Cardiac muscle cell (in vitro differentiated cells and primary cell): Measurements from ENCODE around the gene SMR3A. TPM values are rescaled to one million over a fixed set of nuclear protein-coding genes. Genes with fewer than 3 reads are reported as not detected.

Experiments used
- DNase-seq, 2 donors: peaks; one replicate each; pipeline versions ENCODE4 v3.0.0 to v3.0.0-alpha.2; 2010 to 2017; ENCODE audit warnings: low read depth in 1 of 2, low spot score in 1 of 2
- H3K27ac ChIP-seq: fragments of 200-600 bp; sonication (generic); 2 replicates; pipeline ENCODE4 v1.5.1; 2016
- H3K27me3 ChIP-seq: fragments of 200-600 bp; sonication (generic); 2 replicates; pipeline ENCODE4 v1.6.0; 2016; ENCODE audit warnings: control low read depth
- H3K36me3 ChIP-seq: fragments of 200-600 bp; sonication (generic); 2 replicates; pipeline ENCODE4 v1.5.1; 2016; ENCODE audit warnings: control low read depth
- H3K4me1 ChIP-seq: fragments of 200-600 bp; sonication (generic); 2 replicates; pipeline ENCODE4 v1.8.1; 2017; ENCODE audit warnings: low read depth, mild to moderate bottlenecking, mixed run types
- H3K4me3 ChIP-seq: fragments of 200-600 bp; sonication (generic); 2 replicates; pipeline ENCODE4 v1.5.1; 2016; ENCODE audit warnings: mild to moderate bottlenecking
- H3K9me3 ChIP-seq: fragments of 200-600 bp; sonication (generic); 2 replicates; pipeline ENCODE4 v1.5.1; 2017; ENCODE audit warnings: low read depth, mild to moderate bottlenecking, control low read depth
- CTCF ChIP-seq: IDR thresholded peaks from 2 replicates; pipeline ENCODE4 v1.5.1; 2012; ENCODE audit warnings: low read depth, mild to moderate bottlenecking, low read length
- polyA plus RNA-seq: library from polyadenylated mRNA; unstranded; fragments of >200 nt; fragmentation: Nextera tagmentation; extraction: Ambion mirVana; gene quantifications from 2 replicates; pipeline ENCODE4 v1.2.1, GENCODE V29; 2016
- total RNA-seq: library from RNA; depleted of rRNA; stranded (reverse); fragments of >200 nt; gene quantifications from 2 replicates; pipeline ENCODE4 v1.2.3, GENCODE V29; 2016

SMR3A gene
- total and polyA plus RNA-seq, 2 experiments from 2014 or later, result not detected

DNA sequence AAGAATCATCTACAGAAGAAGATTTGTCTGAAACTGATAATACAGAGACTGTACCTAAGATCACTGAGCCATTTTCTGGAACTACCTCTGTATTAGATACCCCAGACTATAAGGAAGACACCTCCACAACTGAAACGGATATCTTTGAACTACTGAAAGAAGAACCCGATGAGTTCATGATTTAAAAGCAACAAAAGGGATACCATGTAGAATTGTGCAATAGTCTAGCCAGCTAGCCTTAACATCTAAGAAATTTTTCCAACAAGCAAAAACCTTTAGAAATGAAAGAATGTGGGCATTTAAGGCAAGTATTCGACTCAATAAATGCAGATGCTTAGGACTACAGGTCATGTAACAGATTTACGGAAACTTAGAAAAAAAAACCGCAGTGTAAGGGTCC, 24.5 kb upstream of the SMR3A start:
- Histone ChIP-seq H3K36me3 (no peaks in the 10 kb centered on the region), H3K27ac (no peak overlapping the region), H3K4me3 (no peak overlapping the region), H3K4me1 (no peaks in the 10 kb centered on the region), H3K9me3 (no peaks in the 10 kb centered on the region), H3K27me3 (no peaks in the 10 kb centered on the region)
- no peak for DNase-seq
- TF ChIP-seq CTCF, result no peak

DNA sequence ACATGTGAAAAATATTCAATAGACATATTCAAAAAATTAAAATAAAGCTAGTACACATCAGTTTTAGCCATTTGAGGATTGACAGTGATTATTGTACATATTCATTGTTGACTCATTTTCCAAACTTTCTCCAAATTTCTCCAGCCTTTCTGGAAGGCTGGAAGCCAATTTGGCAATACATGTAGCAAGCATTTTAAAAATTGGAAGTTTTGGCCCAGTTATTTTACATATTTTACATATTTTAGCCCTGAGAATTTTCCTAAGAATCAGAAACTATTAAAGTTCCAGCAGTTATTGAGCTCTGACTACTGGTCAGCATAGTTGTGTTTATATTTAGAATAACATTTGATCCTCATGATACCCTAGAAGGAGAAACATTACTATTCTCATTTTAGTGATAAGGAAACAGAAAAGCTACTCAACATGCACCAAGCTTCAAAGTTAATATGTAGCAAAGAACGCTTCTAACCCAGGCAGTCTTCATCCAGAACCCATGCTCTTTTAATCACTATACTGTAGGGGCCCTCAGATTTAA, 22.6 kb upstream of the SMR3A start:
- H3K4me1 ChIP-seq, result no peaks in the 10 kb centered on the region
- H3K4me3 ChIP-seq, result no peak overlapping the region
- H3K36me3 ChIP-seq, result no peaks in the 10 kb centered on the region
- no peaks in the 10 kb centered on the region for H3K27me3 ChIP-seq
- no peaks in the 10 kb centered on the region for H3K9me3 ChIP-seq
- TF ChIP-seq CTCF, result no peak
- DNase-seq, result no peak
- H3K27ac ChIP-seq, result no peak overlapping the region

DNA sequence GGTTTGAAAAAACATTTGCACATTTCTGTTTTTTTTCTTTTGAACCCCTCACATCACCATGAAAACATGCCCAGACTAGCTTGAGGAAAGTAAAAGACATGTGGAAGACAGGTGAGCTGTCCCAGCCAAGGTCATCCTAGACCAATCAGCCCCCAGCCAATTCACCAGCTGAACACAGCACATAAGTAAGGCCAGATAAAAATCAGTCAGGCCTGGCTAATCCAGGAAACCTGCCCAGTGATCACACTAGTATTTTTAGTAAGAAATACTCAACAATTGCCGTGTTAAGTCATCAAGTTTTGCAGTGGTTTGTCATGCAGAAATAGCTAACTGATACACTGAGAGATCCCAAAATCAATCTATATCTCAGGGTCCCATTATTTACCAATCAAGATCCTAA, 4.4 kb upstream of the SMR3A start:
- TF ChIP-seq CTCF, result no peak
- Histone ChIP-seq H3K4me1 (no peaks in the 10 kb centered on the region), H3K36me3 (no peaks in the 10 kb centered on the region), H3K9me3 (no peaks in the 10 kb centered on the region), H3K27me3 (no peaks in the 10 kb centered on the region), H3K4me3 (no peak overlapping the region), H3K27ac (no peak overlapping the region)
- DNase-seq, result no peak

- Histone ChIP-seq H3K9me3 (no peaks in the 10 kb centered on the region), H3K4me1 (no peaks in the 10 kb centered on the region), H3K27ac (no peak overlapping the region), H3K4me3 (no peak overlapping the region), H3K36me3 (no peaks in the 10 kb centered on the region), H3K27me3 (no peaks in the 10 kb centered on the region)
- no peak for TF ChIP-seq CTCF
- DNase-seq, result no peak
Measured at GRCh38 chr4:70359115-70359661, 1.4 kb upstream of the SMR3A start.

DNA sequence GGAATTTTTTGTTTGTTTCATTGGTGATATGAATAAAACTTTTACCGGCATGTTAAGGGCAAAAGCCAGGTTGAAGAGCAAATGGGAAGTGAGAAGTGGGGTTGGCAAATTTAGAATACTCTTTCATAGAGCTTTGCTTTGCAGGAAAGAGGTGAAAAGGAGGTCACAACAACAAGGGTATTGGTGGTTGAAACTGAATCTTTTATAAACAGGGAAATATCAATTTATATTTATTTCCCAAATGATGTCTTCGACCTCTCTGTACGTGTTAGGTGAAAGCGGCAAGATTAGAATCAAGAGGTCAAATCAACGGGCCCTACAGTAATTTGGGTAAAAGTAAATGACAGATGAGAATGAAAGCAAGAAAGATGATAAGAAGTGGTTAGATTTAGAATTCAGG, 3.4 kb downstream of the SMR3A start:
- Histone ChIP-seq H3K27me3 (no peaks in the 10 kb centered on the region), H3K27ac (no peak overlapping the region), H3K4me3 (no peak overlapping the region), H3K4me1 (no peaks in the 10 kb centered on the region), H3K9me3 (no peaks in the 10 kb centered on the region), H3K36me3 (no peaks in the 10 kb centered on the region)
- no peak for TF ChIP-seq CTCF
- no peak for DNase-seq
